ENCODE data around the gene HAUS3. TPM values are rescaled to one million over a fixed set of nuclear protein-coding genes. Genes with fewer than 3 reads are reported as not detected.

Gene HAUS3
- total and polyA plus RNA-seq, 2 of the 8 experiments (the other 6 are each of a cell fraction or from before 2014, with no cell fraction given), result 3.2 to 14.8 TPM

GRCh38 chr4:2262145-2262943, 20.4 kb upstream of the HAUS3 start (continued):
- TF ChIP-seq YY1 (IDR thresholded peaks at IDR 0.05; ENCODE audit: low read depth, low read length), result no peak
- no peak for TF ChIP-seq BACH1 (IDR thresholded peaks at IDR 0.05; ENCODE audit: low read length)
- TF ChIP-seq MAFK (IDR thresholded peaks at IDR 0.05; ENCODE audit: low read depth, low read length), result no peak
- TF ChIP-seq CTCF (IDR thresholded peaks at IDR 0.05; ENCODE audit: control extremely low read depth in 1 of 3, insufficient read depth in 1 of 3, low read depth in 1 of 3, low read length in 3 of 3), result 0 out of 4 replicates have a peak, but pooled peaks of 1 of the 3 experiments have one; percentile 2
- no peak for TF ChIP-seq JUND (IDR thresholded peaks at IDR 0.05; ENCODE audit: low read length)
- TF ChIP-seq RAD21 (IDR thresholded peaks at IDR 0.05 in 1 of 2, conservative IDR thresholded peaks at IDR 0.05 in 1 of 2; ENCODE audit: low read depth in 2 of 2, low read length in 2 of 2), result no peak
- peak; percentile 43; the same call in 1 of the 2 replicates for TF ChIP-seq PHF8 (conservative IDR thresholded peaks at IDR 0.05; ENCODE audit: low read depth, low read length)
- TF ChIP-seq NRF1 (IDR thresholded peaks at IDR 0.05; ENCODE audit: low read depth, low read length), result no peak
- TF ChIP-seq TAF1 (IDR thresholded peaks at IDR 0.05; ENCODE audit: low read depth, low read length), result peak; percentile 65
- TF ChIP-seq KDM4A (IDR thresholded peaks at IDR 0.05; ENCODE audit: low read depth, low read length, severe bottlenecking), result peak; percentile 87
- TF ChIP-seq GABPA (IDR thresholded peaks at IDR 0.05; ENCODE audit: borderline replicate concordance, insufficient read depth, low read length), result no peak
- TF ChIP-seq CEBPB (IDR thresholded peaks at IDR 0.05; ENCODE audit: low read depth, low read length), result no peak
- peak; percentile 81 for TF ChIP-seq KDM1A (IDR thresholded peaks at IDR 0.05; ENCODE audit: borderline replicate concordance, low read length)
- TF ChIP-seq SIN3A (conservative IDR thresholded peaks at IDR 0.05 in 1 of 2, IDR thresholded peaks at IDR 0.05 in 1 of 2; ENCODE audit: low read depth in 1 of 2, low read length in 2 of 2), result peak in 1 of 2 experiments; percentile 37; a peak in 1 of 4 replicates
- TF ChIP-seq ZNF274 (IDR thresholded peaks at IDR 0.05; ENCODE audit: borderline replicate concordance, extremely low read depth, low read length), result no peak
- TF ChIP-seq SP1 (IDR thresholded peaks at IDR 0.05; ENCODE audit: low read depth, low read length), result peak; percentile 92
